Activated CD8-positive, alpha-beta memory T cell treated with anti-CD3 and anti-CD28 coated beads, Interleukin-2, amount 50 U/mL, for 1 hour (primary cell): ENCODE data around the gene ZBED2.

Source experiments
- DNase-seq: peaks from one replicate; pipeline ENCODE4 v3.0.0-alpha.2; 2020; ENCODE audit errors: extremely low read depth

Gene ZBED2

GRCh38 chr3:111603679-111604078, 8.5 kb upstream of the ZBED2 start:
- DNase-seq = no peak

- DNase-seq = no peak
These were observed 6.7 kb upstream of the ZBED2 start for GRCh38 chr3:111601810-111602209.

GRCh38 chr3:111598552-111598951, 3.4 kb upstream of the ZBED2 start:
- no peak for DNase-seq

- no peak for DNase-seq
These were observed 3.0 kb upstream of the ZBED2 start for GRCh38 chr3:111598139-111598538.

GRCh38 chr3:111596328-111596727, 1.2 kb upstream of the ZBED2 start:
- DNase-seq = no peak

- DNase-seq = no peak
These were observed 365 bp downstream of the ZBED2 start for GRCh38 chr3:111594781-111595180.

GRCh38 chr3:111594205-111594604, 941 bp downstream of the ZBED2 start:
- no peak for DNase-seq

GRCh38 chr3:111593666-111594065, 1.5 kb downstream of the ZBED2 start:
- no peak for DNase-seq

- no peak for DNase-seq
These were observed 2.2 kb downstream of the ZBED2 start for GRCh38 chr3:111592936-111593335.

- DNase-seq = no peak
These were observed 3.0 kb downstream of the ZBED2 start for GRCh38 chr3:111592143-111592542.

- DNase-seq = no peak
These were observed 3.6 kb downstream of the ZBED2 start for GRCh38 chr3:111591555-111591954.

GRCh38 chr3:111590143-111590491, 5.0 kb downstream of the ZBED2 start:
- no peak for DNase-seq

- DNase-seq = no peak
These were observed 5.6 kb downstream of the ZBED2 start for GRCh38 chr3:111589303-111590142.

GRCh38 chr3:111588527-111588926, 6.6 kb downstream of the ZBED2 start:
- DNase-seq = no peak

- DNase-seq = no peak
These were observed 9.9 kb downstream of the ZBED2 start for GRCh38 chr3:111585217-111585616.

GRCh38 chr3:111584744-111585143, 10.4 kb downstream of the ZBED2 start:
- no peak for DNase-seq

GRCh38 chr3:111582120-111582474, 13.0 kb downstream of the ZBED2 start:
- DNase-seq = no peak

- DNase-seq = no peak
These were observed 13.6 kb downstream of the ZBED2 start for GRCh38 chr3:111581403-111582119.

GRCh38 chr3:111579495-111579894, 15.7 kb downstream of the ZBED2 start:
- DNase-seq = no peak

GRCh38 chr3:111578867-111579266, 16.3 kb downstream of the ZBED2 start:
- DNase-seq = no peak

- DNase-seq = no peak
These were observed 17.1 kb downstream of the ZBED2 start for GRCh38 chr3:111577798-111578685.

GRCh38 chr3:111577113-111577512, 18.0 kb downstream of the ZBED2 start:
- no peak for DNase-seq
